HCT116 (cell line): Measurements from ENCODE around the gene RAPGEFL1. TPM values are rescaled to one million over a fixed set of nuclear protein-coding genes. Genes with fewer than 3 reads are reported as not detected.

Experiments used
- ATAC-seq: fragments of 200-7000 bp; cut with Tn5 transposase; 2 replicates; pipeline ENCODE4 v1.9.1; 2020; ENCODE audit warnings: mild to moderate bottlenecking, moderate library complexity
- BruUV-seq: library from RNA; stranded (reverse); fragments of 400-500 nt; replicated peaks from 2 replicates; lab custom pipeline; 2021; lab: Mats Ljungman, UMichigan
- CTCF ChIA-PET: fragments of 300-600 bp; sonication (Branson Sonifier 250); formaldehyde crosslinking; loops from one replicate; lab custom pipeline; 2021; ENCODE audit warnings: antibody characterized with exemption; lab: Charles Lee
- POLR2A ChIA-PET: fragments of 300-600, 350-600 bp; sonication (Branson Sonifier 250); formaldehyde crosslinking; loops from one replicate; lab custom pipeline; 2021; ENCODE audit warnings: antibody characterized with exemption; lab: Charles Lee
- RAD21 ChIA-PET, 2 experiments: fragments of 300-600 bp; sonication (Branson Sonifier 250); formaldehyde crosslinking; loops; one replicate each; lab custom pipeline; 2023; ENCODE audit warnings: low total read pairs in 2 of 2; ENCODE audit not compliant: uncharacterized antibody in 2 of 2, unreplicated experiment in 2 of 2, low non-redundant PET in 1 of 2; lab: Charles Lee
- DNase-seq: peaks from one replicate; pipeline ENCODE4 v3.0.0-alpha.2; 2010; ENCODE audit warnings: low read depth, low spot score
- H2AFZ ChIP-seq: fragments of 200-600 bp; shearing (Covaris generic), sonication (generic); 2 replicates; pipeline ENCODE4 v1.6.1; 2017; ENCODE audit warnings: low read depth, mixed run types, mixed read lengths, antibody characterized with exemption, low read length; ENCODE audit not compliant: poor library complexity, severe bottlenecking
- H3K27ac ChIP-seq: 2 replicates; pipeline ENCODE4 v1.5.1; 2012; ENCODE audit warnings: low read depth, low read length
- H3K27me3 ChIP-seq: fragments of 200-600 bp; sonication (generic); 2 replicates; pipeline ENCODE4 v1.6.1; 2016; ENCODE audit warnings: mixed run types, low read length, mixed read lengths; ENCODE audit not compliant: insufficient read depth
- H3K36me3 ChIP-seq, 2 experiments: fragments of 200-500 bp in 1 of 2; fragments of 200-600 bp in 1 of 2; sonication (Bioruptor generic) in 1 of 2; sonication (generic) in 1 of 2; 2 replicates each; pipeline versions ENCODE4 v1.5.1 to v1.6.1; 2014 to 2016; ENCODE audit warnings: low read length in 2 of 2, inconsistent platforms in 1 of 2, mixed read lengths in 1 of 2, mixed run types in 1 of 2; ENCODE audit not compliant: insufficient read depth in 2 of 2, control insufficient read depth in 1 of 2
- H3K4me1 ChIP-seq, 2 experiments: fragments of 200-600 bp in 1 of 2; sonication (generic) in 1 of 2; 2 replicates each; pipeline versions ENCODE4 v1.5.1 to v1.6.1; 2012 to 2017; ENCODE audit warnings: low read length in 2 of 2, inconsistent platforms in 1 of 2, mild to moderate bottlenecking in 1 of 2, mixed read lengths in 1 of 2, mixed run types in 1 of 2, moderate library complexity in 1 of 2; ENCODE audit not compliant: insufficient read depth in 2 of 2, control insufficient read depth in 1 of 2
- H3K4me2 ChIP-seq: fragments of 200-600 bp; sonication (generic); 2 replicates; pipeline ENCODE4 v1.6.1; 2017; ENCODE audit warnings: mixed run types, low read length, mixed read lengths
- H3K4me3 ChIP-seq, 2 experiments: fragments of 200-600 bp in 1 of 2; sonication (generic) in 1 of 2; replicated peaks in 1 of 2; 2 replicates each; pipeline ENCODE4 v1.5.1; 2011 to 2016; ENCODE audit warnings: low read length in 2 of 2, control low read depth in 1 of 2, low read depth in 1 of 2, mild to moderate bottlenecking in 1 of 2, mixed read lengths in 1 of 2, mixed run types in 1 of 2
- H3K79me2 ChIP-seq: fragments of 200-600 bp; sonication (generic); 2 replicates; pipeline ENCODE4 v1.6.1; 2017; ENCODE audit warnings: mild to moderate bottlenecking, mixed run types, low read length, moderate library complexity, mixed read lengths; ENCODE audit not compliant: insufficient read depth
- H3K9ac ChIP-seq: fragments of 200-600 bp; sonication (generic); 2 replicates; pipeline ENCODE4 v1.6.1; 2016; ENCODE audit warnings: low read length, mixed read lengths
- H3K9me2 ChIP-seq: fragments of 200-600 bp; sonication (generic), shearing (Covaris generic); 2 replicates; pipeline ENCODE4 v1.6.1; 2017; ENCODE audit warnings: mixed run types, mild to moderate bottlenecking, moderate library complexity; ENCODE audit not compliant: insufficient read depth
- H3K9me3 ChIP-seq, 2 experiments: fragments of 200-500 bp in 1 of 2; fragments of 200-600 bp in 1 of 2; sonication (Bioruptor generic) in 1 of 2; sonication (generic) in 1 of 2; 2 replicates each; pipeline ENCODE4 v1.6.1; 2014 to 2017; ENCODE audit warnings: low read length in 2 of 2, mixed read lengths in 2 of 2, inconsistent platforms in 1 of 2, low read depth in 1 of 2, mild to moderate bottlenecking in 1 of 2, mixed run types in 1 of 2, moderate library complexity in 1 of 2; ENCODE audit not compliant: control insufficient read depth in 1 of 2, insufficient read depth in 1 of 2
- H4K20me1 ChIP-seq: fragments of 200-600 bp; sonication (generic), shearing (Covaris generic); 2 replicates; pipeline ENCODE4 v1.6.1; 2017; ENCODE audit warnings: mixed run types, mild to moderate bottlenecking, moderate library complexity; ENCODE audit not compliant: insufficient read depth
- CBX3 ChIP-seq: IDR thresholded peaks from 2 replicates; pipeline ENCODE4 v1.6.1; 2012; ENCODE audit warnings: low read depth
- EGR1 ChIP-seq: IDR thresholded peaks from 2 replicates; pipeline ENCODE4 v1.6.1; 2012; ENCODE audit warnings: low read depth
- EZH2 ChIP-seq: fragments of 200-600 bp; sonication (generic); IDR thresholded peaks from 2 replicates; pipeline ENCODE4 v1.6.1; 2017; ENCODE audit warnings: antibody characterized with exemption, mixed run types
- EZH2phosphoT487 ChIP-seq: fragments of 200-600 bp; IDR thresholded peaks from 2 replicates; pipeline ENCODE4 v1.6.1; 2018; ENCODE audit warnings: antibody characterized with exemption, borderline replicate concordance
- POLR2A ChIP-seq: IDR thresholded peaks from 2 replicates; pipeline ENCODE4 v1.7.0; 2011; ENCODE audit warnings: borderline replicate concordance; ENCODE audit not compliant: insufficient read depth, insufficient read length; ENCODE audit errors: extremely low read depth
- POLR2AphosphoS5 ChIP-seq: IDR thresholded peaks from 2 replicates; pipeline ENCODE4 v1.6.1; 2011; ENCODE audit warnings: mild to moderate bottlenecking, low read depth, low read length, moderate library complexity
- RAD21 ChIP-seq: IDR thresholded peaks from 2 replicates; pipeline ENCODE4 v1.6.1; 2012; ENCODE audit warnings: low read depth, mild to moderate bottlenecking
- SIN3A ChIP-seq: IDR thresholded peaks from 2 replicates; pipeline ENCODE4 v1.6.1; 2012; ENCODE audit warnings: low read depth
- SP1 ChIP-seq: IDR thresholded peaks from 2 replicates; pipeline ENCODE4 v1.6.1; 2012; ENCODE audit warnings: low read depth
- SRF ChIP-seq: IDR thresholded peaks from 2 replicates; pipeline ENCODE4 v1.6.1; 2012; ENCODE audit warnings: low read depth
- TCF7L2 ChIP-seq: IDR thresholded peaks from 2 replicates; pipeline ENCODE4 v1.7.0; 2011; ENCODE audit warnings: borderline replicate concordance, inconsistent platforms; ENCODE audit not compliant: insufficient read depth, insufficient read length; ENCODE audit errors: extremely low read depth
- YY1 ChIP-seq: IDR thresholded peaks from 2 replicates; pipeline ENCODE4 v1.6.1; 2011; ENCODE audit warnings: low read length, low read depth, moderate library complexity, mild to moderate bottlenecking; ENCODE audit not compliant: insufficient replicate concordance; ENCODE audit errors: extremely low read depth
- ZFX ChIP-seq: fragments of 450-650 bp; IDR thresholded peaks from 2 replicates; pipeline ENCODE4 v1.6.1; 2017
- ZNF274 ChIP-seq: fragments of 200-500 bp; sonication (Bioruptor generic); IDR thresholded peaks from 2 replicates; pipeline ENCODE4 v1.6.1; 2014; ENCODE audit warnings: mild to moderate bottlenecking, low read depth, low read length, inconsistent platforms
- intact Hi-C: fragments of 100-400 bp; cut with micrococcal nuclease; formaldehyde crosslinking; loops from 2 replicates; pipeline ENCODE4 v1.10.0; 2022
- total RNA-seq: library from RNA; stranded (reverse); gene quantifications from one replicate; pipeline ENCODE4 v1.2.1, GENCODE V29; 2021; ENCODE audit not compliant: unreplicated experiment
- TF ChIP-seq, protein P1 (sequence below): IDR thresholded peaks from 2 replicates; pipeline ENCODE4 v1.6.1; 2012
- TF ChIP-seq, protein P2 (sequence below): IDR thresholded peaks from 2 replicates; pipeline ENCODE4 v1.6.1; 2011; ENCODE audit warnings: mild to moderate bottlenecking, low read length, moderate library complexity; ENCODE audit not compliant: insufficient replicate concordance; ENCODE audit errors: extremely low read depth

The RAPGEFL1 gene
- total RNA-seq, 1 experiment from 2014 or later = 9.7 TPM

DNA sequence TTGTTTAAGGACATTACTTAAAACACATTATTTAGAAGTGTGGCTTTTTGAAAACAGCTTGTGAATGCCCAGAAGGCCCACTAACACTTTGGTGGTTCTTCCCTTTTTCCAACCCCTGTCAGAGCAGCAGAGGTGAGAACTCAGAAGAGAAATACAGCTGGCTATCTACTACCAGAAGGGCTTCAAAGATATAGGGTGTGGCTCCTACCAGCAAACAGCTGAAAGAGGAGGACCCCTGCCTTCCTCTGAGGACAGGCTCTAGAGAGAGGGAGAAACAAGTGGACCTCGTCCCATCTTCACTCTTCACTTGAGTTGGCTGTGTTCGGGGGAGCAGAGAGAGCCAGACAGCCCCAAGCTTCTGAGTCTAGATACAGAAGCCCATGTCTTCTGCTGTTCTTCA is 6.9 kb upstream of the RAPGEFL1 start:
- Histone ChIP-seq H3K9me2 (no peaks in the 10 kb centered on the region), H3K4me2 (no peak overlapping the region), H4K20me1 (no peaks in the 10 kb centered on the region), H3K4me3 (no peak overlapping the region), H3K4me1 (peaks cover 0 to 4% of the 10 kb centered on the region in 2 experiments; a peak in 2 of 4 replicates), H2AFZ (no peak overlapping the region), H3K79me2 (peaks cover 17% of the 10 kb centered on the region; the same call in 1 of the 2 replicates)
- RAD21 ChIA-PET = interaction anchor here in 1 of 2 experiments (0.7 kb wide), 1 partner anchor 48 kb away, joined by 4 read pairs; no protein-coding TSS in a partner anchor
- intact Hi-C loops = no loop called here
- BruUV-seq = no TSS peak
- no peak for ATAC-seq
- no peak for TF ChIP-seq POLR2A
- TF ChIP-seq RAD21 = no peak
- TF ChIP-seq, protein P1, sequence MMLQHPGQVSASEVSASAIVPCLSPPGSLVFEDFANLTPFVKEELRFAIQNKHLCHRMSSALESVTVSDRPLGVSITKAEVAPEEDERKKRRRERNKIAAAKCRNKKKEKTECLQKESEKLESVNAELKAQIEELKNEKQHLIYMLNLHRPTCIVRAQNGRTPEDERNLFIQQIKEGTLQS = no peak
- TF ChIP-seq SIN3A = no peak
- TF ChIP-seq ZNF274 = no peak
- TF ChIP-seq YY1 = no peak
- TF ChIP-seq, all 23 proteins: peak for 0
- H3K27me3 ChIP-seq = no peaks in the 10 kb centered on the region
- no peak for DNase-seq
- H3K9ac ChIP-seq = no peak overlapping the region
- H3K27ac ChIP-seq = no peak overlapping the region
- CTCF ChIA-PET = no interaction called here
- POLR2A ChIA-PET = no interaction called here
- peaks cover 55% of the 10 kb centered on the region in 2 experiments for H3K36me3 ChIP-seq
- no peaks in the 10 kb centered on the region for H3K9me3 ChIP-seq

DNA sequence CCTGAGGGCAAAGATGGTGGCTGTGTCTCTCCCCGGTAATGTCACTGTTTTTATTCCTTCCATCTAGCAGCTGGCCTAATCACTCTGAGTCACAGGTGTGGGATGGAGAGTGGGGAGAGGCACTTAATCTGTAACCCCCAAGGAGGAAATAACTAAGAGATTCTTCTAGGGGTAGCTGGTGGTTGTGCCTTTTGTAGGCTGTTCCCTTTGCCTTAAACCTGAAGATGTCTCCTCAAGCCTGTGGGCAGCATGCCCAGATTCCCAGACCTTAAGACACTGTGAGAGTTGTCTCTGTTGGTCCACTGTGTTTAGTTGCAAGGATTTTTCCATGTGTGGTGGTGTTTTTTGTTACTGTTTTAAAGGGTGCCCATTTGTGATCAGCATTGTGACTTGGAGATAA is 5.5 kb upstream of the RAPGEFL1 start:
- H3K27ac ChIP-seq = no peak overlapping the region
- H3K9me3 ChIP-seq = no peaks in the 10 kb centered on the region
- CTCF ChIA-PET = no interaction called here
- H3K27me3 ChIP-seq = no peaks in the 10 kb centered on the region
- H3K36me3 ChIP-seq = peaks cover 41 to 53% of the 10 kb centered on the region in 2 experiments
- POLR2A ChIA-PET = no interaction called here
- intact Hi-C loops = no loop called here
- H3K4me3 ChIP-seq = no peak overlapping the region
- H3K9ac ChIP-seq = no peak overlapping the region
- no peak overlapping the region for H3K4me2 ChIP-seq
- no peaks in the 10 kb centered on the region for H4K20me1 ChIP-seq
- H3K79me2 ChIP-seq = peaks cover 4% of the 10 kb centered on the region; the same call in 1 of the 2 replicates
- DNase-seq (no peak), ATAC-seq (no peak)
- BruUV-seq = TSS peak; percentile 41
- H3K9me2 ChIP-seq = no peaks in the 10 kb centered on the region
- H3K4me1 ChIP-seq = peaks cover 10 to 15% of the 10 kb centered on the region in 2 experiments
- no peak overlapping the region for H2AFZ ChIP-seq
- RAD21 ChIA-PET = no interaction called here
- TF ChIP-seq ZFX (no peak), EZH2phosphoT487 (no peak), EGR1 (no peak), ZNF274 (no peak), EZH2 (no peak), CBX3 (no peak), TCF7L2 (no peak), SP1 (no peak), SRF (no peak), SIN3A (no peak), POLR2A (no peak), RAD21 (no peak), POLR2AphosphoS5 (no peak)
- TF ChIP-seq, protein P1 = no peak
- TF ChIP-seq, protein P2, sequence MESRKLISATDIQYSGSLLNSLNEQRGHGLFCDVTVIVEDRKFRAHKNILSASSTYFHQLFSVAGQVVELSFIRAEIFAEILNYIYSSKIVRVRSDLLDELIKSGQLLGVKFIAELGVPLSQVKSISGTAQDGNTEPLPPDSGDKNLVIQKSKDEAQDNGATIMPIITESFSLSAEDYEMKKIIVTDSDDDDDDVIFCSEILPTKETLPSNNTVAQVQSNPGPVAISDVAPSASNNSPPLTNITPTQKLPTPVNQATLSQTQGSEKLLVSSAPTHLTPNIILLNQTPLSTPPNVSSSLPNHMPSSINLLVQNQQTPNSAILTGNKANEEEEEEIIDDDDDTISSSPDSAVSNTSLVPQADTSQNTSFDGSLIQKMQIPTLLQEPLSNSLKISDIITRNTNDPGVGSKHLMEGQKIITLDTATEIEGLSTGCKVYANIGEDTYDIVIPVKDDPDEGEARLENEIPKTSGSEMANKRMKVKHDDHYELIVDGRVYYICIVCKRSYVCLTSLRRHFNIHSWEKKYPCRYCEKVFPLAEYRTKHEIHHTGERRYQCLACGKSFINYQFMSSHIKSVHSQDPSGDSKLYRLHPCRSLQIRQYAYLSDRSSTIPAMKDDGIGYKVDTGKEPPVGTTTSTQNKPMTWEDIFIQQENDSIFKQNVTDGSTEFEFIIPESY = no peak
